PFSK-1 (cell line): ENCODE measurements around the gene ANGPTL4.

Source experiments
- POLR2AphosphoS5 ChIP-seq: IDR thresholded peaks from 2 replicates; pipeline ENCODE4 v1.6.1; 2012; ENCODE audit warnings: low read depth, mild to moderate bottlenecking, control low read depth, low read length, moderate library complexity
- SIN3A ChIP-seq: IDR thresholded peaks from 2 replicates; pipeline ENCODE4 v1.6.1; 2012; ENCODE audit warnings: mild to moderate bottlenecking, low read length, moderate library complexity, borderline replicate concordance; ENCODE audit not compliant: insufficient read depth

GRCh38 chr19:8377598-8377997 lies 13.6 kb downstream of the ANGPTL4 start:
- TF ChIP-seq SIN3A (no peak), POLR2AphosphoS5 (no peak)
